Cardiac muscle cell (in vitro differentiated cells and primary cell): ENCODE measurements around the gene ADAMTS10. TPM values are rescaled to one million over a fixed set of nuclear protein-coding genes. Genes with fewer than 3 reads are reported as not detected.
A peak's percentile ranks its signal among the peaks of the same experiment; 100 is the strongest.

Source experiments
- DNase-seq, 2 donors: peaks; one replicate each; pipeline versions ENCODE4 v3.0.0 to v3.0.0-alpha.2; 2010 to 2017; ENCODE audit warnings: low read depth in 1 of 2, low spot score in 1 of 2
- H3K27ac ChIP-seq: fragments of 200-600 bp; sonication (generic); 2 replicates; pipeline ENCODE4 v1.5.1; 2016
- H3K27me3 ChIP-seq: fragments of 200-600 bp; sonication (generic); 2 replicates; pipeline ENCODE4 v1.6.0; 2016; ENCODE audit warnings: control low read depth
- H3K36me3 ChIP-seq: fragments of 200-600 bp; sonication (generic); 2 replicates; pipeline ENCODE4 v1.5.1; 2016; ENCODE audit warnings: control low read depth
- H3K4me1 ChIP-seq: fragments of 200-600 bp; sonication (generic); 2 replicates; pipeline ENCODE4 v1.8.1; 2017; ENCODE audit warnings: low read depth, mild to moderate bottlenecking, mixed run types
- H3K4me3 ChIP-seq: fragments of 200-600 bp; sonication (generic); 2 replicates; pipeline ENCODE4 v1.5.1; 2016; ENCODE audit warnings: mild to moderate bottlenecking
- H3K9me3 ChIP-seq: fragments of 200-600 bp; sonication (generic); 2 replicates; pipeline ENCODE4 v1.5.1; 2017; ENCODE audit warnings: low read depth, mild to moderate bottlenecking, control low read depth
- polyA plus RNA-seq: library from polyadenylated mRNA; unstranded; fragments of >200 nt; fragmentation: Nextera tagmentation; extraction: Ambion mirVana; gene quantifications from 2 replicates; pipeline ENCODE4 v1.2.1, GENCODE V29; 2016
- total RNA-seq: library from RNA; depleted of rRNA; stranded (reverse); fragments of >200 nt; gene quantifications from 2 replicates; pipeline ENCODE4 v1.2.3, GENCODE V29; 2016
- TF ChIP-seq, protein P1 (sequence below): IDR thresholded peaks from 2 replicates; pipeline ENCODE4 v1.5.1; 2012; ENCODE audit warnings: low read depth, mild to moderate bottlenecking, low read length

ADAMTS10 gene
- total and polyA plus RNA-seq, 2 experiments from 2014 or later, result 27.7 to 93.9 TPM

DNA sequence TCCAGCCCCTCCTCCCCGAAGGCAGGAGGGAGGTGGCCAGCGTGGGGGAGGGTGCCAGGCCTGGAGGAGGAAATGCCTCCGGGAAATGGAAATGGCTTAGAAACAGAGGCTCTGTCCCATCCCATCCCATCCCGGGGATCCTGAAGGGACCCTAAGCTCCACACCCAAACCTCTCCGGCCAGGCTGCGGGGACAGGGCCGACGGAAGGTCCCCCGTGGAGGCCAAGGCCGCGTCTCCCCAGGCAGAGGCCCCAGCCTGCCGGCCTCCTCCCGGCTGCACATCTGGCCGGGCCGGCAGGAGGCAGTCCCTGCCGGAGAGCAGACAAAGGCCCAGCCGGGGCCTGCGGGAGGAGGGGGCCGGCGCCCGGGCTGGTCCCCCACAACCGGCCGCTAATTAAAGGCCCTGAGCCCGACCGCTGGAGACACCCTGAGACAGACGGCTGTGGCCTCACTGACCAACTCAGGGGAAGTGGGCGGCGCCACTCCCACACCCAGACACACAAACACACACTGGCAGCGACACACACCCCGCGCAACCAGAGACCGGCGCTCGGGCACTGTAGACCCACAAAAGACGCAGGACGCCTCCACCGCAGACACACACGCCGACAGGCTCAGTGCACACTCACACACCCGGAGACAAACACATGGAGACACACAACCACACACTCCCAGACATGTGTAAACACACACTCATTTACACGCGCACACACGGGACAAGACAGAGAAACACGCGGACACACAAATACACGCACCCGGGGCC lies 1.1 kb downstream of the ADAMTS10 start:
- TF ChIP-seq, protein P1, sequence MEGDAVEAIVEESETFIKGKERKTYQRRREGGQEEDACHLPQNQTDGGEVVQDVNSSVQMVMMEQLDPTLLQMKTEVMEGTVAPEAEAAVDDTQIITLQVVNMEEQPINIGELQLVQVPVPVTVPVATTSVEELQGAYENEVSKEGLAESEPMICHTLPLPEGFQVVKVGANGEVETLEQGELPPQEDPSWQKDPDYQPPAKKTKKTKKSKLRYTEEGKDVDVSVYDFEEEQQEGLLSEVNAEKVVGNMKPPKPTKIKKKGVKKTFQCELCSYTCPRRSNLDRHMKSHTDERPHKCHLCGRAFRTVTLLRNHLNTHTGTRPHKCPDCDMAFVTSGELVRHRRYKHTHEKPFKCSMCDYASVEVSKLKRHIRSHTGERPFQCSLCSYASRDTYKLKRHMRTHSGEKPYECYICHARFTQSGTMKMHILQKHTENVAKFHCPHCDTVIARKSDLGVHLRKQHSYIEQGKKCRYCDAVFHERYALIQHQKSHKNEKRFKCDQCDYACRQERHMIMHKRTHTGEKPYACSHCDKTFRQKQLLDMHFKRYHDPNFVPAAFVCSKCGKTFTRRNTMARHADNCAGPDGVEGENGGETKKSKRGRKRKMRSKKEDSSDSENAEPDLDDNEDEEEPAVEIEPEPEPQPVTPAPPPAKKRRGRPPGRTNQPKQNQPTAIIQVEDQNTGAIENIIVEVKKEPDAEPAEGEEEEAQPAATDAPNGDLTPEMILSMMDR, result peak; percentile 37
- no peaks in the 10 kb centered on the region for H3K4me1 ChIP-seq
- no peaks in the 10 kb centered on the region for H3K27me3 ChIP-seq
- H3K9me3 ChIP-seq, result no peaks in the 10 kb centered on the region
- H3K4me3 ChIP-seq, result peak overlapping the region; percentile 49
- H3K27ac ChIP-seq, result peak overlapping the region; percentile 52
- DNase-seq, result peak; percentile 68 to 76
- H3K36me3 ChIP-seq, result peaks cover 3% of the 10 kb centered on the region

DNA sequence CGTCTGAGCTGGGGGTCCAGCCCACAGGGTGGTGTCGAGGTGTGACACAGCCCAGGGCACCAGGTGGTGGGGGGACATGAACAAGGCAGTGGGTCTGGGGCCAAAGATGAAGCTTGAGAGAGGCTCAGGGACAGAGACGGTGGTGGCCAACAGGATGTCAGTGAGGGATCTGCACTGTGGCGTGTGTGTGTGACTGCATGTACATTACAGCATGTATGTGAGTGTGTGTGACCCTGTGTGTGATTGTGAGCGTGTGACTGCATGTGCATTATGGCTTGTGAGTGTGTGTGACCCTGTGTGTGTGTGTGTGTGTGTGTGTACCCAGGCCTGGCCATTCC lies 1.6 kb downstream of the ADAMTS10 start:
- DNase-seq, result no peak
- Histone ChIP-seq H3K9me3 (no peaks in the 10 kb centered on the region), H3K4me3 (peak overlapping the region; percentile 49), H3K4me1 (no peaks in the 10 kb centered on the region), H3K27me3 (no peaks in the 10 kb centered on the region), H3K27ac (peak overlapping the region; percentile 52), H3K36me3 (peaks cover 3% of the 10 kb centered on the region)
- TF ChIP-seq, protein P1, result no peak

- H3K27ac ChIP-seq, result no peak overlapping the region
- H3K9me3 ChIP-seq, result no peaks in the 10 kb centered on the region
- no peaks in the 10 kb centered on the region for H3K4me1 ChIP-seq
- peak in 1 of 2 donors; percentile 81 for DNase-seq
- H3K36me3 ChIP-seq, result peaks cover 6% of the 10 kb centered on the region
- TF ChIP-seq, protein P1, result no peak
- no peaks in the 10 kb centered on the region for H3K27me3 ChIP-seq
- H3K4me3 ChIP-seq, result no peak overlapping the region
These were observed 3.1 kb downstream of the ADAMTS10 start for GRCh38 chr19:8607386-8607785.

DNA sequence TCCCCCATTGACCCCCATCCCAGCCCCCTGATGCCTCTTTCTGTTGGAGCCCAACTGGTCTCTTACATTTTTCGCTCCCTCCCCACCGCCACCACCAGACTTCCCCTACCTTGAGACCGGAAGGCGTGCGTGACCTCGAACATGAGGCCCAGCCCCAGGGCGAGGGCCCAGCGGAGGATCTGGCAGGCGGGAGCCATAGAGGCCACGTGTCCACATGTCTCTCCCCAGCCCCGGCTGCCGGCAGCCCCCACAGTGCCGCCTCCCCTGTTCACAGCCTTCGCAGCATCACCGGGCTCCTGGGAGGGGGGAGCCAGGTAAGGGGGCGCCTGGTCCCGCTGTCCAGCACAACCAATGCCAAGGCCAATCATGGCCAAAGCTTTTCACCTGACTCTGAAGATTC lies 5.0 kb downstream of the ADAMTS10 start:
- H3K4me3 ChIP-seq, result no peak overlapping the region
- TF ChIP-seq, protein P1, result no peak
- H3K27ac ChIP-seq, result no peak overlapping the region
- peaks cover 6% of the 10 kb centered on the region for H3K36me3 ChIP-seq
- DNase-seq, result no peak
- no peaks in the 10 kb centered on the region for H3K27me3 ChIP-seq
- no peaks in the 10 kb centered on the region for H3K9me3 ChIP-seq
- no peaks in the 10 kb centered on the region for H3K4me1 ChIP-seq

DNA sequence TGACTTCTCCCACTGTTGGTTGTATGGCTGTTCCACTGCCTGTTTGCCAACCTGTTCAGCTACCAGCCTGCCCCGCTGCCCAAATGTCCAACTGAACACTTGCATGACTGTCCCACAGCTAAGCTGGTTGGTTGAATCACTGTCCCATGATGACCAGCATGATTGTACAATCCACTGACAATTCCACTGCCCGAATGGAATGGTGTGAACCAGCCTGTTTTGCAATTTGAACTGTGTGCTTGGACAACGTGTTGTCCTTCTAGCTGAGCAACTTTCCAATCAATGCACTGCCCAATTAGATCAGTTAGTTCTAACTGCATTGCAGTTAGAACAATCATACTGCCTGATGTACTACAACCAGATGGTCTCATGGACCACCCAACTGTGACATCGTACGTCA lies 8.7 kb downstream of the ADAMTS10 start:
- Histone ChIP-seq H3K4me3 (no peak overlapping the region), H3K27me3 (no peaks in the 10 kb centered on the region), H3K27ac (no peak overlapping the region), H3K9me3 (no peaks in the 10 kb centered on the region), H3K4me1 (no peaks in the 10 kb centered on the region), H3K36me3 (peaks cover 6% of the 10 kb centered on the region)
- TF ChIP-seq, protein P1, result no peak
- no peak for DNase-seq
